ENCODE data around the gene C9orf57. TPM values are rescaled to one million over a fixed set of nuclear protein-coding genes. Genes with fewer than 3 reads are reported as not detected.
"Not testable (repeated sequence)": the region's sequence is repeated elsewhere in the genome, so short reads cannot be mapped to it uniquely, and the experiment has no call there.

C9orf57 gene
- total RNA-seq, 4 donors from 2014 or later, result not detected

DNA sequence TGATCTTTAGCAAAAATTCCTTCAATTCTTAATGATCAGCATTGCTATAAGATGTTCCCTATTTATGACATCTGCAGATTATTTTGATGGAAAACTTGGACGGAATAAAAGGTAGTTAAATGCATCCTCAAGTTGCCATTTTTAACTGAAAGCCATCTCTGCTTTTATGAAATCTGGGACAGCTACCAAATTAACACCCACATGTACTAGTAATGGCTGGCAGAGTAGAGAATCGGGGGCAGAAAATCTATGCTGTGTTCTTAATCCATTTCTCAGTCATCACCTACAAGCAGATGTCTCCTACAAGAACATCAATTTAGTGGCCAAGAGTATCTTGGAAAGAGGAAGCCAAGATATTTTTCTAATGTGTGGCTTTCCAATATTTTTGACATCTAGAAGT, 22.1 kb upstream of the C9orf57 start:
- Histone ChIP-seq H3K4me3 (no peak overlapping the region), H3K27ac (no peak overlapping the region), H3K36me3 (no peaks in the 10 kb centered on the region), H3K4me1 (no peaks in the 10 kb centered on the region), H3K9me3 (no peaks in the 10 kb centered on the region), H3K27me3 (no peaks in the 10 kb centered on the region)
- 73% methylated on average over 2 of the region's 2 CpGs for WGBS
- no peak for DNase-seq (ENCODE audit: low spot score in 2 of 2)
- TF ChIP-seq, protein P1, sequence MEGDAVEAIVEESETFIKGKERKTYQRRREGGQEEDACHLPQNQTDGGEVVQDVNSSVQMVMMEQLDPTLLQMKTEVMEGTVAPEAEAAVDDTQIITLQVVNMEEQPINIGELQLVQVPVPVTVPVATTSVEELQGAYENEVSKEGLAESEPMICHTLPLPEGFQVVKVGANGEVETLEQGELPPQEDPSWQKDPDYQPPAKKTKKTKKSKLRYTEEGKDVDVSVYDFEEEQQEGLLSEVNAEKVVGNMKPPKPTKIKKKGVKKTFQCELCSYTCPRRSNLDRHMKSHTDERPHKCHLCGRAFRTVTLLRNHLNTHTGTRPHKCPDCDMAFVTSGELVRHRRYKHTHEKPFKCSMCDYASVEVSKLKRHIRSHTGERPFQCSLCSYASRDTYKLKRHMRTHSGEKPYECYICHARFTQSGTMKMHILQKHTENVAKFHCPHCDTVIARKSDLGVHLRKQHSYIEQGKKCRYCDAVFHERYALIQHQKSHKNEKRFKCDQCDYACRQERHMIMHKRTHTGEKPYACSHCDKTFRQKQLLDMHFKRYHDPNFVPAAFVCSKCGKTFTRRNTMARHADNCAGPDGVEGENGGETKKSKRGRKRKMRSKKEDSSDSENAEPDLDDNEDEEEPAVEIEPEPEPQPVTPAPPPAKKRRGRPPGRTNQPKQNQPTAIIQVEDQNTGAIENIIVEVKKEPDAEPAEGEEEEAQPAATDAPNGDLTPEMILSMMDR (IDR thresholded peaks at IDR 0.05), result no peak
- TF ChIP-seq POLR2AphosphoS5 (IDR thresholded peaks at IDR 0.05) (no peak), EP300 (IDR thresholded peaks at IDR 0.05) (no peak), POLR2A (IDR thresholded peaks at IDR 0.05) (no peak)

DNA sequence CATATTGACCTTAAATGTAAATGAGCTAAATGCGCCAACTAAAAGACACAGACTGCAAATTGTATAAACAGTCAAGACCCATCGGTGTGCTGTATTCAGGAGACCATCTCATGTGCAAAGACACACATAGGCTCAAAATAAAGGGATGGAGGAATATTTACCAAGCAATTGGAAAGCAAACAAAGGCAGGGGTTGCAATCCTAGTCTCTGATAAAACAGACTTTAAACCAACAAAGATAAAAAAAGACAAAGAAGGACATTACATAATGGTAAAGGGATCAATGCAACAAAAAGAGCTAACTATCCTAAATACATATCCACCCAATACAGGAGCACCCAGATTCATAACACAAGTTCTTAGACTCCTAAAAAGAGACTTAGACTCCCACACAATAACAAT, 14.3 kb upstream of the C9orf57 start:
- not testable (repeated sequence) for DNase-seq (ENCODE audit: low spot score in 2 of 2)
- whole genome bisulfite sequencing, result 92% methylated on average over 2 of the region's 2 CpGs

DNA sequence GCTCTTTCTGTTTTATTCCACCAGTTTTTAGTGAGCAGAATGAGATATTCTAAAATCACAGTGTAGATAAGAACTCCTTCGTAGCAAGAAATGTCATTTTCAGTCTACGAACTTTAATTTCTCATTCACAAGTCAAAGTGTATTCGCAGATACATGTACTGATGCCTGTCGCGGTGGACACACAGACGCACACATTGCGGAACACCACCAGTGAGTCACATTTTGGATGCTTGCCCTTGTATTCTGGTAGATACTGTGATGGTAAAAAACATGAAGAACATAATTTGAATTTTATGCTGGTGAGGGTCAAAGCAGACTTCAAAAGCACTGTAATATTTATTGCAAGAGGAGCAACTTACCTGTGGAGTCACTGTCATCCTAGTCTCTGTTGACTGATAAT, 4.7 kb upstream of the C9orf57 start:
- H3K27me3 ChIP-seq, result no peaks in the 10 kb centered on the region
- H3K4me1 ChIP-seq, result no peaks in the 10 kb centered on the region
- H3K4me3 ChIP-seq, result no peak overlapping the region
- no peaks in the 10 kb centered on the region for H3K9me3 ChIP-seq
- no peak overlapping the region for H3K27ac ChIP-seq
- DNase-seq (ENCODE audit: low spot score in 2 of 2), result no peak
- 59% methylated on average over 7 of the region's 7 CpGs for WGBS
- TF ChIP-seq EP300 (IDR thresholded peaks at IDR 0.05) (no peak), POLR2AphosphoS5 (IDR thresholded peaks at IDR 0.05) (no peak), POLR2A (IDR thresholded peaks at IDR 0.05) (no peak)
- TF ChIP-seq, protein P1 (IDR thresholded peaks at IDR 0.05), result no peak
- no peaks in the 10 kb centered on the region for H3K36me3 ChIP-seq

More for the DNA sequence above, 14.3 kb upstream of the C9orf57 start:
- not testable (repeated sequence) for H3K4me3 ChIP-seq, H3K27ac ChIP-seq, H3K27me3 ChIP-seq, H3K4me1 ChIP-seq, H3K36me3 ChIP-seq, H3K9me3 ChIP-seq

DNA sequence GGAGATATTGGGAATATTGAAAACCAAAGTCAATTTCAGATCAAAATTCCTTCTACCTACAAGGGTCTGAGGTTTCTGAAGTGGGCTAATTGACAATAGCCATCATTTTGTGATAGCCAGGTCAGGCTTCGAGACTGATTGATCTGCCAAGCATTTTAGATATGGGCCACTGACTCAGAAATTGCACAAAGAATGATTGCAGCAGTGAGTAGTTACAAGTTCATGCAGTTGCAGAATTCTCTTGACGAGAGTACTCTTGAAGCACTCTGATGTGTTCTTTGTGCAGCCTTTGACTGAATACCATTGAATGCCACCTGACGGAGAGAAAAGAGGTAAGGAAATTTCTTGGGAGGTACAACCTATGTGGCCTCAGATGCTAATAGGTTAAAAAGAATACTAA, 8.3 kb downstream of the C9orf57 start:
- TF ChIP-seq EP300 (IDR thresholded peaks at IDR 0.05), result no peak
- no peak for TF ChIP-seq POLR2AphosphoS5 (IDR thresholded peaks at IDR 0.05)
- TF ChIP-seq POLR2A (IDR thresholded peaks at IDR 0.05), result no peak
- TF ChIP-seq, protein P1 (IDR thresholded peaks at IDR 0.05), result no peak
- no peak for DNase-seq (ENCODE audit: low spot score in 2 of 2)
- Histone ChIP-seq H3K9me3 (no peaks in the 10 kb centered on the region), H3K4me3 (no peak overlapping the region), H3K27me3 (no peaks in the 10 kb centered on the region), H3K36me3 (no peaks in the 10 kb centered on the region), H3K27ac (no peak overlapping the region), H3K4me1 (no peaks in the 10 kb centered on the region)
- 82% methylated on average over 3 of the region's 3 CpGs for WGBS

DNA sequence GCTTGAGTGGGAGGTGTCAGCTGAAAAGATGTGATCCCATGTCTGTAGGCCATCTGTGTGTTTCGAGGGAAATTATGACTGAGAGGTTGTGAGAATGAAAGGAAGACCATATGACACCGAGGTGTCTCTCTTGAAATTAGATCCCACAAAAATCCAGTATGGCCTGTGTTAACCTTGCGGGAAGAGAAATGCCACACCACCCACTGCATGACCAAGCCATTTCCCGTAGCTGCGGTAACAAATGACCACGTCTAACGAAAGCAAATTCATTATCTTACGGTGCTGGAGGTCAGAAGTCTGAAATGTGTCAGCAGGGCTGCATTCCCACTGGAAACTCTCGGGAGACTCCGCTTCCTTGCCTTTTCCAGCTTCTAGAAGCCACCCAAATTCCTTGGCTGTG, 11.6 kb downstream of the C9orf57 start:
- TF ChIP-seq POLR2A (IDR thresholded peaks at IDR 0.05) (no peak), EP300 (IDR thresholded peaks at IDR 0.05) (no peak), POLR2AphosphoS5 (IDR thresholded peaks at IDR 0.05) (no peak)
- TF ChIP-seq, protein P1 (IDR thresholded peaks at IDR 0.05), result no peak
- H3K36me3 ChIP-seq, result no peaks in the 10 kb centered on the region
- 86% methylated on average over 10 of the region's 10 CpGs for WGBS
- no peak for DNase-seq (ENCODE audit: low spot score in 2 of 2)
- H3K27me3 ChIP-seq, result no peaks in the 10 kb centered on the region
- H3K4me1 ChIP-seq, result no peaks in the 10 kb centered on the region
- no peaks in the 10 kb centered on the region for H3K9me3 ChIP-seq
- no peak overlapping the region for H3K27ac ChIP-seq
- no peak overlapping the region for H3K4me3 ChIP-seq
